NCI-H1105 treated with DMSO at 0.1 percent for 48 hours (cell line): ENCODE data around the gene MAP3K12.
A peak's percentile ranks its signal among the peaks of the same experiment; 100 is the strongest.
"Not testable (repeated sequence)": the region's sequence is repeated elsewhere in the genome, so short reads cannot be mapped to it uniquely, and the experiment has no call there.

Experiments
- DNase-seq: peaks from one replicate; lab custom pipeline; 2025; lab: John Stamatoyannopoulos, UW

MAP3K12 gene

GRCh38 chr12:53493610-53494391 lies 5.5 kb downstream of the MAP3K12 start:
- DNase-seq = peak; percentile 39

GRCh38 chr12:53492830-53493609 lies 6.2 kb downstream of the MAP3K12 start:
- peak; percentile 69 for DNase-seq

GRCh38 chr12:53492188-53492587 lies 7.1 kb downstream of the MAP3K12 start:
- DNase-seq = no peak

- no peak for DNase-seq
Measured at GRCh38 chr12:53489242-53489864, 9.9 kb downstream of the MAP3K12 start.

GRCh38 chr12:53486736-53487487 lies 12.3 kb downstream of the MAP3K12 start:
- no peak for DNase-seq

GRCh38 chr12:53485955-53486735 lies 13.1 kb downstream of the MAP3K12 start:
- no peak for DNase-seq

- DNase-seq = no peak
Measured at GRCh38 chr12:53484686-53485575, 14.3 kb downstream of the MAP3K12 start.

GRCh38 chr12:53483979-53484377 lies 15.3 kb downstream of the MAP3K12 start:
- DNase-seq = no peak

GRCh38 chr12:53483225-53483978 lies 15.9 kb downstream of the MAP3K12 start:
- DNase-seq = no peak

GRCh38 chr12:53482626-53483168 lies 16.6 kb downstream of the MAP3K12 start:
- no peak for DNase-seq

- DNase-seq = no peak
Measured at GRCh38 chr12:53481939-53482586, 17.2 kb downstream of the MAP3K12 start.

- not testable (repeated sequence) for DNase-seq
Measured at GRCh38 chr12:53481458-53481857, 17.8 kb downstream of the MAP3K12 start.

GRCh38 chr12:53480491-53481442 lies 18.5 kb downstream of the MAP3K12 start:
- no peak for DNase-seq

- DNase-seq = no peak
Measured at GRCh38 chr12:53479331-53479730, 19.9 kb downstream of the MAP3K12 start.

- DNase-seq = no peak
Measured at GRCh38 chr12:53478865-53479264, 20.4 kb downstream of the MAP3K12 start.

- no peak for DNase-seq
Measured at GRCh38 chr12:53476769-53477209, 22.5 kb downstream of the MAP3K12 start.

- no peak for DNase-seq
Measured at GRCh38 chr12:53474819-53475218, 24.4 kb downstream of the MAP3K12 start.
